OCI-LY3 (cell line): ENCODE data around the gene NEK8.
A peak's percentile ranks its signal among the peaks of the same experiment; 100 is the strongest.

Experiments used
- H2AFZ ChIP-seq: fragments of 200-600, 300-600 bp; shearing (Covaris generic); 2 replicates; pipeline ENCODE4 v1.6.0; 2014; ENCODE audit warnings: antibody characterized with exemption, low read depth, low read length
- H3K27ac ChIP-seq: fragments of 200-600, 300-600 bp; sonication (generic); 2 replicates; pipeline ENCODE4 v1.5.1; 2014; ENCODE audit warnings: mild to moderate bottlenecking, low read length, moderate library complexity, mixed read lengths
- H3K27me3 ChIP-seq: fragments of 200-600, 300-600 bp; sonication (generic); 2 replicates; pipeline ENCODE4 v1.6.1; 2014; ENCODE audit warnings: low read depth, low read length, mixed read lengths
- H3K36me3 ChIP-seq: fragments of 200-600, 300-600 bp; sonication (generic); replicated peaks from 2 replicates; pipeline ENCODE3; 2014; ENCODE audit warnings: low read depth, low read length, mixed read lengths
- H3K4me1 ChIP-seq: fragments of 300-600, 200-600 bp; sonication (generic); 2 replicates; pipeline ENCODE4 v1.6.1; 2014; ENCODE audit warnings: low read length, mixed read lengths
- H3K4me2 ChIP-seq: fragments of 200-600, 300-600 bp; sonication (generic); 2 replicates; pipeline ENCODE4 v1.6.1; 2014; ENCODE audit warnings: low read length, mixed read lengths
- H3K4me3 ChIP-seq: fragments of 300-600, 200-600 bp; sonication (generic); 2 replicates; pipeline ENCODE4 v1.5.1; 2014; ENCODE audit warnings: antibody characterized with exemption, mild to moderate bottlenecking, low read length, moderate library complexity
- H3K79me2 ChIP-seq: fragments of 300-600, 200-600 bp; shearing (Covaris generic); 2 replicates; pipeline ENCODE4 v1.6.1; 2014; ENCODE audit warnings: mild to moderate bottlenecking, low read length, mixed read lengths
- H3K9ac ChIP-seq: fragments of 300-600, 200-600 bp; shearing (Covaris generic); 2 replicates; pipeline ENCODE4 v1.6.0; 2014; ENCODE audit warnings: mild to moderate bottlenecking, low read length, moderate library complexity
- H3K9me3 ChIP-seq: fragments of 200-600, 300-600 bp; shearing (Covaris generic); 2 replicates; pipeline ENCODE4 v1.6.1; 2014; ENCODE audit warnings: low read length, mixed read lengths; ENCODE audit not compliant: insufficient read depth
- H4K20me1 ChIP-seq: fragments of 200-600, 300-600 bp; sonication (generic); 2 replicates; pipeline ENCODE4 v1.6.1; 2016; ENCODE audit warnings: low read length, mixed read lengths; ENCODE audit not compliant: insufficient read depth
- EZH2phosphoT487 ChIP-seq: fragments of 200-600 bp; shearing (Covaris generic); IDR thresholded peaks from 2 replicates; pipeline ENCODE4 v1.6.1; 2018; ENCODE audit warnings: antibody characterized with exemption, mixed run types, low read depth
- TF ChIP-seq, protein P1 (sequence below): fragments of 200-600, 300-600 bp; sonication (generic); IDR thresholded peaks from 2 replicates; pipeline ENCODE4 v1.5.1; 2014; ENCODE audit warnings: antibody characterized with exemption, low read length, low read depth

NEK8 gene

GRCh38 chr17:28747801-28748750 is 19.5 kb downstream of the NEK8 start:
- Histone ChIP-seq H3K79me2 (peaks cover 86% of the 10 kb centered on the region), H3K4me1 (peaks cover 67% of the 10 kb centered on the region)

GRCh38 chr17:28748852-28749515 is 20.4 kb downstream of the NEK8 start:
- H3K9ac ChIP-seq, result peak overlapping the region; percentile 34; the same call in 1 of the 2 replicates
- no peaks in the 10 kb centered on the region for H3K27me3 ChIP-seq
- H3K4me2 ChIP-seq, result peak overlapping the region; percentile 100
- no peak for TF ChIP-seq EZH2phosphoT487
- TF ChIP-seq, protein P1, sequence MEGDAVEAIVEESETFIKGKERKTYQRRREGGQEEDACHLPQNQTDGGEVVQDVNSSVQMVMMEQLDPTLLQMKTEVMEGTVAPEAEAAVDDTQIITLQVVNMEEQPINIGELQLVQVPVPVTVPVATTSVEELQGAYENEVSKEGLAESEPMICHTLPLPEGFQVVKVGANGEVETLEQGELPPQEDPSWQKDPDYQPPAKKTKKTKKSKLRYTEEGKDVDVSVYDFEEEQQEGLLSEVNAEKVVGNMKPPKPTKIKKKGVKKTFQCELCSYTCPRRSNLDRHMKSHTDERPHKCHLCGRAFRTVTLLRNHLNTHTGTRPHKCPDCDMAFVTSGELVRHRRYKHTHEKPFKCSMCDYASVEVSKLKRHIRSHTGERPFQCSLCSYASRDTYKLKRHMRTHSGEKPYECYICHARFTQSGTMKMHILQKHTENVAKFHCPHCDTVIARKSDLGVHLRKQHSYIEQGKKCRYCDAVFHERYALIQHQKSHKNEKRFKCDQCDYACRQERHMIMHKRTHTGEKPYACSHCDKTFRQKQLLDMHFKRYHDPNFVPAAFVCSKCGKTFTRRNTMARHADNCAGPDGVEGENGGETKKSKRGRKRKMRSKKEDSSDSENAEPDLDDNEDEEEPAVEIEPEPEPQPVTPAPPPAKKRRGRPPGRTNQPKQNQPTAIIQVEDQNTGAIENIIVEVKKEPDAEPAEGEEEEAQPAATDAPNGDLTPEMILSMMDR, result no peak
- peaks cover 73% of the 10 kb centered on the region for H4K20me1 ChIP-seq
- no peaks in the 10 kb centered on the region for H3K9me3 ChIP-seq
- peaks cover 77% of the 10 kb centered on the region for H3K36me3 ChIP-seq
- peak overlapping the region; percentile 21; the same call in 1 of the 2 replicates for H3K4me3 ChIP-seq
- H3K79me2 ChIP-seq, result peaks cover 78% of the 10 kb centered on the region
- peak overlapping the region; percentile 94 for H3K27ac ChIP-seq
- no peak overlapping the region for H2AFZ ChIP-seq
- peaks cover 64% of the 10 kb centered on the region for H3K4me1 ChIP-seq

More at GRCh38 chr17:28747801-28748750, 19.5 kb downstream of the NEK8 start:
- TF ChIP-seq, protein P1, result no peak
- no peak for TF ChIP-seq EZH2phosphoT487
- Histone ChIP-seq H3K4me3 (0 out of 2 replicates have a peak overlapping the region, but pooled peaks have one; percentile 99), H3K9ac (peak overlapping the region; percentile 100; the same call in 1 of the 2 replicates), H3K9me3 (no peaks in the 10 kb centered on the region), H3K27me3 (no peaks in the 10 kb centered on the region), H3K4me2 (peak overlapping the region; percentile 100), H3K36me3 (peaks cover 77% of the 10 kb centered on the region), H3K27ac (peak overlapping the region; percentile 94), H4K20me1 (peaks cover 73% of the 10 kb centered on the region), H2AFZ (no peak overlapping the region)

GRCh38 chr17:28749516-28750177 is 21.1 kb downstream of the NEK8 start:
- Histone ChIP-seq H3K79me2 (peaks cover 72% of the 10 kb centered on the region), H3K9me3 (no peaks in the 10 kb centered on the region), H3K27ac (peak overlapping the region; percentile 94), H3K27me3 (no peaks in the 10 kb centered on the region), H3K4me1 (peaks cover 64% of the 10 kb centered on the region), H2AFZ (no peak overlapping the region), H3K4me3 (peak overlapping the region; percentile 21; the same call in 1 of the 2 replicates), H3K4me2 (peak overlapping the region; percentile 100), H3K9ac (peak overlapping the region; percentile 34; the same call in 1 of the 2 replicates), H4K20me1 (peaks cover 72% of the 10 kb centered on the region), H3K36me3 (peaks cover 73% of the 10 kb centered on the region)
- TF ChIP-seq, protein P1, result no peak
- TF ChIP-seq EZH2phosphoT487, result no peak
